MCF 10A (cell line): ENCODE measurements around the gene JMJD7. TPM values are rescaled to one million over a fixed set of nuclear protein-coding genes. Genes with fewer than 3 reads are reported as not detected.

ENCODE experiments used
- BruUV-seq: library from RNA; stranded (reverse); fragments of 400-500 nt; replicated peaks from 2 replicates; lab custom pipeline; 2021; lab: Mats Ljungman, UMichigan
- CTCF ChIA-PET: fragments of 300-600 bp; sonication (Branson Sonifier 250); formaldehyde crosslinking; extraction: SDS; loops from one replicate; lab custom pipeline; 2021; ENCODE audit warnings: antibody characterized with exemption, inconsistent platforms; lab: Yijun Ruan, JAX
- POLR2A ChIA-PET: fragments of 300-600, 350-650 bp; sonication (Branson Sonifier 250); formaldehyde crosslinking; extraction: SDS; loops from one replicate; lab custom pipeline; 2020; ENCODE audit warnings: antibody characterized with exemption, inconsistent platforms; lab: Yijun Ruan, JAX
- DNase-seq: peaks from one replicate; pipeline ENCODE4 v3.0.0-alpha.2; 2018; ENCODE audit not compliant: unreplicated experiment
- H3K27ac Mint-ChIP-seq: one replicate; pipeline ENCODE4 v1.8.0; 2022; ENCODE audit warnings: mild to moderate bottlenecking, low read depth, mixed read lengths; ENCODE audit not compliant: unreplicated experiment
- H3K27me3 Mint-ChIP-seq: one replicate; pipeline ENCODE4 v1.8.0; 2022; ENCODE audit warnings: mixed read lengths; ENCODE audit not compliant: insufficient read depth, unreplicated experiment
- H3K36me3 Mint-ChIP-seq: one replicate; pipeline ENCODE4 v1.8.0; 2022; ENCODE audit warnings: mild to moderate bottlenecking, moderate library complexity, mixed read lengths; ENCODE audit not compliant: insufficient read depth, unreplicated experiment
- H3K4me1 Mint-ChIP-seq: one replicate; pipeline ENCODE4 v1.8.0; 2022; ENCODE audit warnings: mixed read lengths; ENCODE audit not compliant: insufficient read depth, unreplicated experiment
- H3K4me3 Mint-ChIP-seq: one replicate; pipeline ENCODE4 v1.8.0; 2022; ENCODE audit warnings: mild to moderate bottlenecking, moderate library complexity, mixed read lengths; ENCODE audit not compliant: unreplicated experiment
- H3K9me3 Mint-ChIP-seq: one replicate; pipeline ENCODE4 v1.8.0; 2022; ENCODE audit warnings: mixed read lengths; ENCODE audit not compliant: unreplicated experiment
- intact Hi-C: fragments of 100-400 bp; cut with micrococcal nuclease; formaldehyde crosslinking; loops from 2 replicates; pipeline ENCODE4 v1.14.1; 2022
- total RNA-seq: library from RNA; stranded (reverse); gene quantifications from 2 replicates; pipeline ENCODE4 v1.2.3, GENCODE V29; 2022
- TF ChIP-seq, protein P1 (sequence below): fragments of 200-600 bp; IDR thresholded peaks from one replicate; pipeline ENCODE4 v1.8.0; 2022; ENCODE audit warnings: antibody characterized with exemption, mild to moderate bottlenecking; ENCODE audit not compliant: unreplicated experiment

JMJD7 gene
- total RNA-seq, 1 experiment from 2014 or later: 9.2 TPM

DNA sequence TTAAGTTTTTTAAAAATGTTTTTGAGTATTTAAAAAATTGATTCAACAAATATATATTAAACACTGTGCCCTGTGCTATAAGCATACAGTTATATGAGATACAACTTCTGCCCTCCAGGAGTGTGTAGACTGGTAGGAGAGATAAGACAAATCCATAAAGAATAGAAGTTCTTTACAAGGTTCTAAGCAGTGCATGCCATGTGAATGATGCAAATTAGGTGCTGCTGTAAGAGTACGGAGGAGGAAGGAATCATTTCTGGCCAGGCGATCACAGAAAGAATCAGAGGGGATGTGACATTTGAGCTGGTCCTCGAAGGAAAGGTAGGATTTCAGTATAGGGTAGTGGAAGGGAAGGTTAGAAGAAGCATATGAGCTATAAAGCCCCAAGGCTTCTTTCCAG, 39.6 kb upstream of the JMJD7 start:
- Mint-ChIP-seq H3K27ac (no peak overlapping the region), H3K27me3 (no peaks in the 10 kb centered on the region), H3K9me3 (no peaks in the 10 kb centered on the region), H3K4me1 (peaks cover 35% of the 10 kb centered on the region), H3K36me3 (peaks cover 6% of the 10 kb centered on the region), H3K4me3 (no peak overlapping the region)
- ChIA-PET CTCF (interaction anchor here (2.2 to 2.4 kb wide), 2 partner anchors 11 to 14 kb away, joined by 11 to 12 read pairs; partner anchors contain the start of gene MAPKBP1), POLR2A (interaction anchor here (1.3 to 12.5 kb wide), 3 partner anchors 11 to 16 kb away, joined by 4 to 193 read pairs (median 24); partner anchors contain the start of gene MAPKBP1)
- intact Hi-C loops: no loop called here
- TF ChIP-seq, protein P1, sequence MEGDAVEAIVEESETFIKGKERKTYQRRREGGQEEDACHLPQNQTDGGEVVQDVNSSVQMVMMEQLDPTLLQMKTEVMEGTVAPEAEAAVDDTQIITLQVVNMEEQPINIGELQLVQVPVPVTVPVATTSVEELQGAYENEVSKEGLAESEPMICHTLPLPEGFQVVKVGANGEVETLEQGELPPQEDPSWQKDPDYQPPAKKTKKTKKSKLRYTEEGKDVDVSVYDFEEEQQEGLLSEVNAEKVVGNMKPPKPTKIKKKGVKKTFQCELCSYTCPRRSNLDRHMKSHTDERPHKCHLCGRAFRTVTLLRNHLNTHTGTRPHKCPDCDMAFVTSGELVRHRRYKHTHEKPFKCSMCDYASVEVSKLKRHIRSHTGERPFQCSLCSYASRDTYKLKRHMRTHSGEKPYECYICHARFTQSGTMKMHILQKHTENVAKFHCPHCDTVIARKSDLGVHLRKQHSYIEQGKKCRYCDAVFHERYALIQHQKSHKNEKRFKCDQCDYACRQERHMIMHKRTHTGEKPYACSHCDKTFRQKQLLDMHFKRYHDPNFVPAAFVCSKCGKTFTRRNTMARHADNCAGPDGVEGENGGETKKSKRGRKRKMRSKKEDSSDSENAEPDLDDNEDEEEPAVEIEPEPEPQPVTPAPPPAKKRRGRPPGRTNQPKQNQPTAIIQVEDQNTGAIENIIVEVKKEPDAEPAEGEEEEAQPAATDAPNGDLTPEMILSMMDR: no peak
- BruUV-seq: no TSS peak
- DNase-seq: no peak

DNA sequence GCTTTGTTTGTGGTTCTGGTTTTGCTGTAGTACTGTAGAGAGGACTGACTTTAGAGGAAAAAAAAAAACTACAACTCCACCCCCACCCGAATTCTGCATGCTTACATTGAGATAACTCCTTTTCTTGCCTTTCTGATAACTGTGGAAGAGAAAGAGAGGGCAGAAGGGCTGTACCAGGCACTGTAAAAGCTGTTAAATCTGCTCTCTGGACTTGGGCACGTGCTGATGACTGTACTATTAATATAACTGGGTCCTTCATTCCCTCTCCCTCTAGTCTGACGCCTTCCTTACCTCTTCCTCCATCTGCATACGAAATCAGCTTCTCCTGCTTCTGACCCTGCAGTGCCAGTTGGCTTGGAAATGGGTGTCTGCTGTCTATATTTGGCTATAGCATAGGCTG, 38.7 kb upstream of the JMJD7 start:
- no peaks in the 10 kb centered on the region for H3K27me3 Mint-ChIP-seq
- peak overlapping the region; percentile 86 for H3K27ac Mint-ChIP-seq
- intact Hi-C loops: no loop called here
- POLR2A ChIA-PET: interaction anchor here (0.7 to 12.5 kb wide), 5 partner anchors 9 to 16 kb away, joined by 3 to 193 read pairs (median 7); partner anchors contain the start of gene MAPKBP1
- H3K4me3 Mint-ChIP-seq: no peak overlapping the region
- peaks cover 42% of the 10 kb centered on the region for H3K4me1 Mint-ChIP-seq
- DNase-seq: no peak
- TF ChIP-seq, protein P1: no peak
- peaks cover 2% of the 10 kb centered on the region for H3K36me3 Mint-ChIP-seq
- CTCF ChIA-PET: interaction anchor here (2.2 to 2.4 kb wide), 2 partner anchors 12 to 15 kb away, joined by 11 to 12 read pairs; partner anchors contain the start of gene MAPKBP1
- no peaks in the 10 kb centered on the region for H3K9me3 Mint-ChIP-seq
- BruUV-seq: no TSS peak

DNA sequence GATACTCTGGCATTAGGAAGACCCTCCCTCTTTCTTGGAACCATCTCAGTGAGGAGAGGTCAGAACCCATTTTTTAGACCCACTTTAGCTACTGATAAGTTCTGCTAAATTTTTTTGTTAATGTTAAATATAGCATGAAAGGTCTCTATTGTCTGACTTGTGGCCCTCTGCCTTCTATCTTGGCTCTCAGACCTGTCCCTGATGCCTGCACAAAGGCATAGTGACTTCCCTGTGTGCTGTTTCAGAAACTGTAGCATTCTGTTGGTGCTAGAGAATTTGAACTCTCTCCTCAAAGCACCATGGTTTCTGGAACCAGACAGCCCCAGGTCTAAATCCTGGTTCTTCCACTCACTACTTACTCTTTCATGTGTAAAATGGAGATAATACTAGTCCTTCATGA, 38.2 kb upstream of the JMJD7 start:
- POLR2A ChIA-PET: interaction anchor here (0.5 to 12.5 kb wide), 5 partner anchors 8 to 19 kb away, joined by 3 to 193 read pairs (median 7); partner anchors contain the start of gene MAPKBP1
- DNase-seq: no peak
- no TSS peak for BruUV-seq
- H3K27me3 Mint-ChIP-seq: no peaks in the 10 kb centered on the region
- peak overlapping the region; percentile 86 for H3K27ac Mint-ChIP-seq
- H3K4me3 Mint-ChIP-seq: no peak overlapping the region
- intact Hi-C loops: no loop called here
- peaks cover 44% of the 10 kb centered on the region for H3K4me1 Mint-ChIP-seq
- CTCF ChIA-PET: interaction anchor here (0.7 to 2.4 kb wide), 3 partner anchors 12 to 19 kb away, joined by 3 to 12 read pairs (median 11); partner anchors contain the start of gene MAPKBP1
- no peaks in the 10 kb centered on the region for H3K9me3 Mint-ChIP-seq
- H3K36me3 Mint-ChIP-seq: no peaks in the 10 kb centered on the region
- TF ChIP-seq, protein P1: no peak

DNA sequence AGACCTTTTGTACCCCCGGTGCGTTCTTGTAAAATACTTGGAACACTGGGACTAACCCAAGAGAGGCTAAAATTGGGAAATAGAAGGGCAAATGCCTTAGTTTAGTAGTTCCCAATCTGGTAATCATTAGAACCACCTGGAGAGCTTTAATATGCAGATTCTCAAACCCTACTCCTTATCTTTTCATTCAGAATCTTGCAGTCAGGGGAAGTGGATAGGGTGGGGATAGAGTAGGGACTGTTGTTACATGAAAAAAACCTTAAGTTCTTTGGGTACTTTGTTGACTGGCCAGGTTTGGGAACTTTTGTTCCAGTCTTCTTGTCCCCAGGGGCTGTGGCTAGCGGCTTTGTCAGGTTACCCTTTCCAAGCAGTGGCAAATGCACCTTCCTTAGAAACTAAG, 37.7 kb upstream of the JMJD7 start:
- Mint-ChIP-seq H3K36me3 (no peaks in the 10 kb centered on the region), H3K4me3 (no peak overlapping the region), H3K27me3 (no peaks in the 10 kb centered on the region), H3K9me3 (no peaks in the 10 kb centered on the region), H3K4me1 (peaks cover 46% of the 10 kb centered on the region), H3K27ac (peak overlapping the region; percentile 86)
- TF ChIP-seq, protein P1: no peak
- no TSS peak for BruUV-seq
- DNase-seq: no peak
- ChIA-PET POLR2A (interaction anchor here (0.5 to 12.5 kb wide), 4 partner anchors 11 to 19 kb away, joined by 3 to 193 read pairs (median 16); partner anchors contain the start of gene MAPKBP1), CTCF (interaction anchor here (0.6 to 2.4 kb wide), 5 partner anchors 13 to 344 kb away, joined by 3 to 12 read pairs (median 3); partner anchors contain the start of gene MAPKBP1)
- intact Hi-C loops: no loop called here
